ENCODE measurements around the gene FOXO3.

FOXO3 gene

GRCh38 chr6:108598305-108598863 is 37.7 kb downstream of the FOXO3 start:
- DNase-seq, result no peak

- DNase-seq, result no peak
Measured at GRCh38 chr6:108604156-108604555, 43.4 kb downstream of the FOXO3 start.

- DNase-seq, result no peak
Measured at GRCh38 chr6:108606250-108606690, 45.6 kb downstream of the FOXO3 start.

GRCh38 chr6:108608453-108609275 is 47.9 kb downstream of the FOXO3 start:
- DNase-seq, result no peak

GRCh38 chr6:108609276-108609769 is 48.6 kb downstream of the FOXO3 start:
- no peak for DNase-seq

GRCh38 chr6:108610270-108610839 is 49.6 kb downstream of the FOXO3 start:
- DNase-seq, result no peak

- no peak for DNase-seq
Measured at GRCh38 chr6:108610957-108611586, 50.4 kb downstream of the FOXO3 start.

GRCh38 chr6:108612852-108613251 is 52.1 kb downstream of the FOXO3 start:
- no peak for DNase-seq

- DNase-seq, result no peak
Measured at GRCh38 chr6:108616544-108616943, 55.8 kb downstream of the FOXO3 start.

- DNase-seq, result no peak
Measured at GRCh38 chr6:108616973-108617372, 56.3 kb downstream of the FOXO3 start.

- DNase-seq, result no peak
Measured at GRCh38 chr6:108618623-108619152, 58.0 kb downstream of the FOXO3 start.

- no peak for DNase-seq
Measured at GRCh38 chr6:108619431-108620197, 58.9 kb downstream of the FOXO3 start.

GRCh38 chr6:108621117-108621516 is 60.4 kb downstream of the FOXO3 start:
- no peak for DNase-seq

GRCh38 chr6:108622641-108623298 is 62.1 kb downstream of the FOXO3 start:
- no peak for DNase-seq

GRCh38 chr6:108623995-108624394 is 63.3 kb downstream of the FOXO3 start:
- DNase-seq, result no peak

- DNase-seq, result no peak
Measured at GRCh38 chr6:108625581-108625980, 64.9 kb downstream of the FOXO3 start.

- DNase-seq, result no peak
Measured at GRCh38 chr6:108626777-108627176, 66.1 kb downstream of the FOXO3 start.

GRCh38 chr6:108627692-108628550 is 67.2 kb downstream of the FOXO3 start:
- DNase-seq, result no peak

GRCh38 chr6:108630050-108630714 is 69.5 kb downstream of the FOXO3 start:
- DNase-seq, result no peak

- no peak for DNase-seq
Measured at GRCh38 chr6:108632441-108632840, 71.7 kb downstream of the FOXO3 start.

Measured in DMS153 (cell line).